Measurements from ENCODE around the gene MAFG.

MAFG gene

GRCh38 chr17:81909966-81910839 is 17.3 kb downstream of the MAFG start:
- no peak for DNase-seq (ENCODE audit: low read depth in 2 of 2)

GRCh38 chr17:81909231-81909630 is 18.3 kb downstream of the MAFG start:
- DNase-seq (ENCODE audit: low read depth in 2 of 2): no peak

GRCh38 chr17:81908793-81909192 is 18.7 kb downstream of the MAFG start:
- DNase-seq (ENCODE audit: low read depth in 2 of 2): no peak

- no peak for DNase-seq (ENCODE audit: low read depth in 2 of 2)
Measured at GRCh38 chr17:81907219-81908145, 20.1 kb downstream of the MAFG start.

GRCh38 chr17:81906476-81907218 is 20.9 kb downstream of the MAFG start:
- DNase-seq (ENCODE audit: low read depth in 2 of 2): no peak

GRCh38 chr17:81905993-81906392 is 21.5 kb downstream of the MAFG start:
- DNase-seq (ENCODE audit: low read depth in 2 of 2): no peak

- no peak for DNase-seq (ENCODE audit: low read depth in 2 of 2)
Measured at GRCh38 chr17:81905424-81905875, 22.1 kb downstream of the MAFG start.

GRCh38 chr17:81904600-81905423 is 22.7 kb downstream of the MAFG start:
- no peak for DNase-seq (ENCODE audit: low read depth in 2 of 2)

- no peak for DNase-seq (ENCODE audit: low read depth in 2 of 2)
Measured at GRCh38 chr17:81903896-81904599, 23.5 kb downstream of the MAFG start.

GRCh38 chr17:81903415-81903831 is 24.1 kb downstream of the MAFG start:
- DNase-seq (ENCODE audit: low read depth in 2 of 2): no peak

- no peak for DNase-seq (ENCODE audit: low read depth in 2 of 2)
Measured at GRCh38 chr17:81902653-81903414, 24.7 kb downstream of the MAFG start.

- DNase-seq (ENCODE audit: low read depth in 2 of 2): no peak
Measured at GRCh38 chr17:81902023-81902652, 25.4 kb downstream of the MAFG start, which contains the start of gene NPB. Gene NPB, plus strand, starts transcription at chr17:81902238. Its CDS starts 40 bp downstream, at chr17:81902278.

- DNase-seq (ENCODE audit: low read depth in 2 of 2): no peak
Measured at GRCh38 chr17:81901167-81902022, 26.1 kb downstream of the MAFG start.

GRCh38 chr17:81900181-81900820 is 27.2 kb downstream of the MAFG start:
- no peak for DNase-seq (ENCODE audit: low read depth in 2 of 2)

GRCh38 chr17:81899514-81900166 is 27.9 kb downstream of the MAFG start:
- no peak for DNase-seq (ENCODE audit: low read depth in 2 of 2)

- DNase-seq (ENCODE audit: low read depth in 2 of 2): no peak
Measured at GRCh38 chr17:81898885-81899284, 28.6 kb downstream of the MAFG start.

Data from stimulated activated CD8-positive, alpha-beta memory T cell treated with anti-CD3 and anti-CD28 coated beads, Interleukin-15, amount 100 ng/mL, for 48 hours (primary cell).